ENCODE results near the gene TPRX1.
"Not testable (repeated sequence)": the region's sequence is repeated elsewhere in the genome, so short reads cannot be mapped to it uniquely, and the experiment has no call there.

GRCh38 chr19:47789811-47790210 is 14.5 kb downstream of the TPRX1 start:
- TF ChIP-seq, protein P1, sequence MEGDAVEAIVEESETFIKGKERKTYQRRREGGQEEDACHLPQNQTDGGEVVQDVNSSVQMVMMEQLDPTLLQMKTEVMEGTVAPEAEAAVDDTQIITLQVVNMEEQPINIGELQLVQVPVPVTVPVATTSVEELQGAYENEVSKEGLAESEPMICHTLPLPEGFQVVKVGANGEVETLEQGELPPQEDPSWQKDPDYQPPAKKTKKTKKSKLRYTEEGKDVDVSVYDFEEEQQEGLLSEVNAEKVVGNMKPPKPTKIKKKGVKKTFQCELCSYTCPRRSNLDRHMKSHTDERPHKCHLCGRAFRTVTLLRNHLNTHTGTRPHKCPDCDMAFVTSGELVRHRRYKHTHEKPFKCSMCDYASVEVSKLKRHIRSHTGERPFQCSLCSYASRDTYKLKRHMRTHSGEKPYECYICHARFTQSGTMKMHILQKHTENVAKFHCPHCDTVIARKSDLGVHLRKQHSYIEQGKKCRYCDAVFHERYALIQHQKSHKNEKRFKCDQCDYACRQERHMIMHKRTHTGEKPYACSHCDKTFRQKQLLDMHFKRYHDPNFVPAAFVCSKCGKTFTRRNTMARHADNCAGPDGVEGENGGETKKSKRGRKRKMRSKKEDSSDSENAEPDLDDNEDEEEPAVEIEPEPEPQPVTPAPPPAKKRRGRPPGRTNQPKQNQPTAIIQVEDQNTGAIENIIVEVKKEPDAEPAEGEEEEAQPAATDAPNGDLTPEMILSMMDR (IDR thresholded peaks at IDR 0.05): not testable (repeated sequence)
- TF ChIP-seq EZH2 (IDR thresholded peaks at IDR 0.05; ENCODE audit: borderline replicate concordance, insufficient read depth, low read depth, low read length, poor library complexity, severe bottlenecking): not testable (repeated sequence)

Measured in B cell (primary cell).